ENCODE measurements around the gene MYO9B. TPM values are rescaled to one million over a fixed set of nuclear protein-coding genes. Genes with fewer than 3 reads are reported as not detected.

MYO9B gene
- polyA plus RNA-seq, 3 donors = 5.9 to 366 (median 7.5) TPM

DNA sequence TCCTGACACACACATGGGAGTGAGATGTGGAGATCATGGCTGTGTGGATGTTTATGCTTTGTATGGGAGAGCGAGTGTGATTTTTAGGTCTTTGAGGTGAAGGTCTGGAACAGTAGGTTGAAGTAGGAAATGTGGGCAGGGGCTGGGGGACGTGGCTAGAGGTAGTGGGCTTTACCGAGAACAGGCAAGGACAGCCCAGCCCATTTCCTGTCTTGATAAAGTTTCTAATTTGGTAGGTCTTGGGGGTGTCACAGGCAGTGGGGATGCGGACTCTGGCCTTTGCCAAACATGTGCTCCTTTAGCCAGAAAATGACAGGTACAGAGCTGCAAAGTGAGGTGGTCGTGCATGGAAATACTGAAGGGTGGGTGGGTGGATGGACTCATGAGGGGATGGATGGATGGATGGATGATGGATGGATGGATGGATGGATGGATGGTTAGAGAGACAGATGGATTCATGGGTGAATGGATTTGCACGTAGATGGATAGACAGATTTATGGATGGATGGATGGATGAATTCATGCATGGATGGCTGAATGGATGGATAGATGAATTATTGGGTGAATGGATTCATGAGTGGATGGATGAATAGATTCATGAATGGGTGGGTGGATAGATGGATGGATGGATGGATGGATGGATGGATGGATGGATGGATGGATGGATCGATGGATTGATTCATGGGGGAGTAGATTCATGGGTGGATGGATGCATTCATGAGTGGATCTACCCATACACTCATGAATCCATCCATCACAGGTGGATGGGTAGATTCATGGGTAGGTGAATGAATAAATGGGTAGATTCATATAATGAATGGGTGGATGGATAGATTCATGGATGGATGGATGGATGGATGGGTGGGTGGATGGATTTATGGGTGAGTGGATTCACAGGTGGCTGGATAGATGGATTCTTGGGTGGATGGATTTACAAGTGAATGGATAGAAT, 70.2 kb downstream of the MYO9B start:
- intact Hi-C loops (cut with micrococcal nuclease) = no loop called here
- Histone ChIP-seq H3K4me2 (replicated peaks; ENCODE audit: extremely low read depth, low read length, poor library complexity, severe bottlenecking) (no peak overlapping the region), H3K27me3 (ENCODE audit: control insufficient read depth in 2 of 2, insufficient read depth in 2 of 2, low read length in 2 of 2) (no peaks in the 10 kb centered on the region), H3K79me2 (ENCODE audit: insufficient read depth, low read length) (peaks cover 79% of the 10 kb centered on the region), H3K27ac (ENCODE audit: low read depth in 1 of 2, low read length in 2 of 2) (peak overlapping the region in 1 of 2 donors; percentile 10), H2AFZ (ENCODE audit: insufficient read depth, low read depth, low read length, poor library complexity, severe bottlenecking) (no peak overlapping the region), H3K4me3 (replicated peaks in 1 of 3; ENCODE audit: low read depth in 2 of 3, low read length in 3 of 3) (no peak overlapping the region), H3K9ac (ENCODE audit: insufficient read depth, low read length, poor library complexity, severe bottlenecking) (no peak overlapping the region), H3K4me1 (ENCODE audit: control insufficient read depth in 1 of 2, insufficient read depth in 2 of 2, low read length in 2 of 2) (peaks cover 0 to 7% of the 10 kb centered on the region in 2 donors), H3K36me3 (replicated peaks in 1 of 2; ENCODE audit: control insufficient read depth in 1 of 2, insufficient read depth in 2 of 2, low read length in 2 of 2) (peaks cover 69 to 90% of the 10 kb centered on the region in 2 donors), H3K9me3 (replicated peaks in 1 of 2; ENCODE audit: control insufficient read depth in 1 of 2, insufficient read depth in 1 of 2, low read length in 2 of 2) (no peaks in the 10 kb centered on the region), H4K20me1 (ENCODE audit: insufficient read depth, low read length) (peaks cover 59% of the 10 kb centered on the region)
- Mint-ChIP-seq H3K27me3 (ENCODE audit: low read depth in 3 of 3) (peaks cover 0 to 3% (median 0%) of the 10 kb centered on the region in 3 donors), H3K9me3 (peaks cover 0 to 2% (median 0%) of the 10 kb centered on the region in 7 donors), H3K4me1 (peaks cover 6% of the 10 kb centered on the region), H3K27ac (no peak overlapping the region), H3K4me3 (no peak overlapping the region), H3K36me3 (peaks cover 50 to 62% of the 10 kb centered on the region in 2 donors)
- no peak for DNase-seq
- TF ChIP-seq, protein P1, sequence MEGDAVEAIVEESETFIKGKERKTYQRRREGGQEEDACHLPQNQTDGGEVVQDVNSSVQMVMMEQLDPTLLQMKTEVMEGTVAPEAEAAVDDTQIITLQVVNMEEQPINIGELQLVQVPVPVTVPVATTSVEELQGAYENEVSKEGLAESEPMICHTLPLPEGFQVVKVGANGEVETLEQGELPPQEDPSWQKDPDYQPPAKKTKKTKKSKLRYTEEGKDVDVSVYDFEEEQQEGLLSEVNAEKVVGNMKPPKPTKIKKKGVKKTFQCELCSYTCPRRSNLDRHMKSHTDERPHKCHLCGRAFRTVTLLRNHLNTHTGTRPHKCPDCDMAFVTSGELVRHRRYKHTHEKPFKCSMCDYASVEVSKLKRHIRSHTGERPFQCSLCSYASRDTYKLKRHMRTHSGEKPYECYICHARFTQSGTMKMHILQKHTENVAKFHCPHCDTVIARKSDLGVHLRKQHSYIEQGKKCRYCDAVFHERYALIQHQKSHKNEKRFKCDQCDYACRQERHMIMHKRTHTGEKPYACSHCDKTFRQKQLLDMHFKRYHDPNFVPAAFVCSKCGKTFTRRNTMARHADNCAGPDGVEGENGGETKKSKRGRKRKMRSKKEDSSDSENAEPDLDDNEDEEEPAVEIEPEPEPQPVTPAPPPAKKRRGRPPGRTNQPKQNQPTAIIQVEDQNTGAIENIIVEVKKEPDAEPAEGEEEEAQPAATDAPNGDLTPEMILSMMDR (IDR thresholded peaks at IDR 0.05) = no peak
- 79% methylated on average over 6 of the region's 7 CpGs for WGBS (ENCODE audit: insufficient coverage)

DNA sequence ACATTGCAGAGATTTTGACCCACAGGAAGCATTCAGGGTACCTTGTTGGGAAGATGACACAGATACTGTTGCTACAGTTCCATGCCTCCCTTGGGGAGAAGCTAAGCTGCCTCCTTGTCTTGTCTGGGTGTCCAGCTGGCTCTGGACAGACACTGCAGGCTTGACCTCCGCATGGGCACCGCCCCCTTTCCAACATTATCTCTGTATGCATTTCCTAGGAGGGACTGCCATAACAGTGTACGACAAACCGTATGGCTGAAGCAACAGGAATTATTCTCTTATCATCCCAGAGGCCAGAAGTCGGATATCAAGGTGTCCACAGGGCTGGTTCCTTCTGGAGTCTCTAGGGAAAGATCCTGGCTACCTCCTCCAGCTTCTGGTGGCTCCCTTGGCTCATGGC, 72.6 kb downstream of the MYO9B start:
- H3K4me3 ChIP-seq (replicated peaks in 1 of 3; ENCODE audit: low read depth in 2 of 3, low read length in 3 of 3) = no peak overlapping the region
- Mint-ChIP-seq H3K27me3 (ENCODE audit: low read depth in 3 of 3) (no peaks in the 10 kb centered on the region), H3K27ac (peak overlapping the region in 3 of 7 donors; percentile 31 to 65 (median 44)), H3K9me3 (no peaks in the 10 kb centered on the region), H3K4me3 (no peak overlapping the region), H3K36me3 (peaks cover 47 to 62% of the 10 kb centered on the region in 2 donors), H3K4me1 (peaks cover 6% of the 10 kb centered on the region)
- no peak overlapping the region for H3K4me2 ChIP-seq (replicated peaks; ENCODE audit: extremely low read depth, low read length, poor library complexity, severe bottlenecking)
- peaks cover 65% of the 10 kb centered on the region for H3K79me2 ChIP-seq (ENCODE audit: insufficient read depth, low read length)
- H3K27ac ChIP-seq (ENCODE audit: low read depth in 1 of 2, low read length in 2 of 2) = peak overlapping the region in 1 of 2 donors; percentile 33
- TF ChIP-seq, protein P1 (IDR thresholded peaks at IDR 0.05) = no peak
- peaks cover 66 to 90% of the 10 kb centered on the region in 2 donors for H3K36me3 ChIP-seq (replicated peaks in 1 of 2; ENCODE audit: control insufficient read depth in 1 of 2, insufficient read depth in 2 of 2, low read length in 2 of 2)
- peaks cover 55% of the 10 kb centered on the region for H4K20me1 ChIP-seq (ENCODE audit: insufficient read depth, low read length)
- no peak overlapping the region for H3K9ac ChIP-seq (ENCODE audit: insufficient read depth, low read length, poor library complexity, severe bottlenecking)
- H3K9me3 ChIP-seq (replicated peaks in 1 of 2; ENCODE audit: control insufficient read depth in 1 of 2, insufficient read depth in 1 of 2, low read length in 2 of 2) = no peaks in the 10 kb centered on the region
- H3K27me3 ChIP-seq (ENCODE audit: control insufficient read depth in 2 of 2, insufficient read depth in 2 of 2, low read length in 2 of 2) = no peaks in the 10 kb centered on the region
- intact Hi-C loops (cut with micrococcal nuclease) = no loop called here
- H3K4me1 ChIP-seq (ENCODE audit: control insufficient read depth in 1 of 2, insufficient read depth in 2 of 2, low read length in 2 of 2) = peaks cover 0 to 7% of the 10 kb centered on the region in 2 donors
- no CpG with 5 or more reads among the region's 5 CpGs for WGBS (ENCODE audit: insufficient coverage)
- no peak for DNase-seq
- H2AFZ ChIP-seq (ENCODE audit: insufficient read depth, low read depth, low read length, poor library complexity, severe bottlenecking) = no peak overlapping the region

Data from CD14-positive monocyte (primary cell).